Measurements from ENCODE around the gene IRAK1.

The IRAK1 gene

DNA sequence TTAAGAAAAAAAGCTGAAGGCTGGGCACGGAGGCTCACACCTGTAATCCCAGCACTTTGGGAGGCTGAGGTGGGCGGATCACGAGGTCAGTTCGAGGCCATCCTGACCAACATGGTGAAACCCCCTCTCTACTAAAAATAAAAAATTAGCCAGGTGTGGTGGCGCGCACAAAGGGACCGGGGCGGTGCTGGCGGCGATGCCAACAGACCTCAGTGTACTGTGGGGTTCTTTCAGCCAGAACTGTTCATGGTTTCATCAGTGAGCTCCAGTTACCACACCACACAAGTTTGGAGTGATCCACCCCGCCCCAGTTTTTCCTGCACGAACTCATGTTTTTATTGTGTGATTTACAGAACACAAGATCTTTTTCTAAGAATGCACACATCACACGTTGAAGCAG, 21.2 kb upstream of the IRAK1 start:
- no peak for DNase-seq (ENCODE audit: low read depth, low spot score)

- no peak for DNase-seq (ENCODE audit: low read depth, low spot score)
These were observed 20.6 kb upstream of the IRAK1 start for GRCh38 chrX:154040307-154040756.

GRCh38 chrX:154039577-154039976, 19.9 kb upstream of the IRAK1 start:
- DNase-seq (ENCODE audit: low read depth, low spot score) = no peak

- no peak for DNase-seq (ENCODE audit: low read depth, low spot score)
These were observed 19.0 kb upstream of the IRAK1 start for GRCh38 chrX:154038656-154039055.

DNA sequence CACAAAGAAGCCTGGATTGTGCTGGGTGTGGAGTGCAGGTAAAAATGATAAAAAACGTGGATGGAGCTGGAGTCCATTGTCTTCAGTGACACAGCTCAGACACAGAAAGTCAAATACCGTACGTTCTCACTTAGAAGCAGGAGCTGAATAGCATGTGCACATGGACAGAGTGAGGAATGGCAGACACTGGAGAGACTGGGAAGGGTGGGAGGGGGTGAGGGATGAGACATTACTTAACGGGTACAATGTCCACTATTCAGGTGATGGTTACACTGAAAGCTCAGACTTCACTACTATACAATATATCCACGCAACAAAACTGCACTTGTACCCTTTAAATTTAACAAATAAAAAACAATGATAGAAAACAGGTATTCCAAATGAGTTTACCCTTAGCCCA, 18.1 kb upstream of the IRAK1 start:
- DNase-seq (ENCODE audit: low read depth, low spot score) = no peak

GRCh38 chrX:154036513-154036912, 16.8 kb upstream of the IRAK1 start:
- no peak for DNase-seq (ENCODE audit: low read depth, low spot score)

- no peak for DNase-seq (ENCODE audit: low read depth, low spot score)
These were observed 14.1 kb upstream of the IRAK1 start for GRCh38 chrX:154033848-154034247.

- no peak for DNase-seq (ENCODE audit: low read depth, low spot score)
These were observed 13.0 kb upstream of the IRAK1 start for GRCh38 chrX:154032653-154033052.

- DNase-seq (ENCODE audit: low read depth, low spot score) = no peak
These were observed 12.5 kb upstream of the IRAK1 start for GRCh38 chrX:154032160-154032559.

DNA sequence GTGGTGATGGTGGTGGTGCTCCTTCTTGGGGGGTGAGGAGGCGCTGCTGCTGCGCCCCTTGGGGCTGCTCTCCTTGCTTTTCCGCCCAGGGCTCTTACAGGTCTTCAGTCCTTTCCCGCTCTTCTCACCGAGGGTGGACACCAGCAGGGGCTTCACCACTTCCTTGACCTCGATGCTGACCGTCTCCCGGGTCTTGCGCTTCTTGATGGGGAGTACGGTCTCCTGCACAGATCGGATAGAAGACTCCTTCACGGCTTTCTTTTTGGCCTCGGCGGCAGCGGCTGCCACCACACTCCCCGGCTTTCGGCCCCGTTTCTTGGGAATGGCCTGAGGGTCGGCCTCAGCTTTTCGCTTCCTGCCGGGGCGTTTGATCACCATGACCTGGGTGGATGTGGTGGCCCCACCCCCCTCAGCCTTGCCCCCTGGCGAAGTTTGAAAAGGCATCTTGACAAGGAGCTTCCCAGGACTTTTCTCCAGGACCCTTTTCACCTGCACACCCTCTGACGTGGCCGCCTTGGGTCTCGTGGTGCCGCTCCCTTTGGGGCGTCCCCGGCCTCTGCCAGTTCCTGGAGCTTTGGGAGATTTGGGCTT, 11.1 kb upstream of the IRAK1 start:
- no peak for DNase-seq (ENCODE audit: low read depth, low spot score)

DNA sequence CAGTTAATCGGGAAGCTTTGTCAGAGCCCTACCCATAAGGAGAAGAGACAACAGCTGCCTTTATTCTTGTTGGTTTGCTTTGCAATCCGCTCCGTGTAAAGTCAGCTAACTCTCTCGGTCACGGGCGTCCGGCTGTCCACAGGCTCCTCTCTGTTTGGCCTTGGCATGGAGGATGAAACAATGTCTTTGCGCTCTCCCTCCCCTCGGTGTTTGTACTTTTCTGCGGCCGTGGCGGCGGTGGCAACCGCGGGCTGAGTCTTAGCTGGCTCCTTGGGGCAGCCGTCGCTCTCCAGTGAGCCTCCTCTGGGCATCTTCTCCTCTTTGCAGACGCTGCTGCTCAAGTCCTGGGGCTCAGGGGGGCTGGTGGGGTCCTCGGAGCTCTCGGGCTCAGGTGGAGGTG, 10.6 kb upstream of the IRAK1 start:
- DNase-seq (ENCODE audit: low read depth, low spot score) = no peak

DNA sequence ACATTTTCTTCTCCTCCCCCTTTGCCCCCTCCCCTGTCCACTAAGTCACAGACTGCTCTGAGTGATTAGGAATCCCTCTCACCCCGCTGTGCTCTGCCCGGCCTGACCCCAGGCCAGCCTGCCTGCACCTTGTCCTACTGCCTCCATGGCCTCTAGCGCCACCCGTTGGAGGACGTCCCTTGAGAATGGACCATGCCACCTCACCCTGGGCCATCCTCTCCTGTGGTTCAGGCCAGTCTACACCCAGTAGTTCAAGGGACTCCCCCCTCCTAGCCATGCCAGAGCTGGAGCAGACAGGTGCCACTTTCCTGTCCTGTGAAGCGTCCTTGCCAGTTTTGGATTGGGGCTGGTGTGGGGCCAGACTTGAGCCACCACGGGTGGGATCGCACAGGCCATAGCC, 9.7 kb upstream of the IRAK1 start:
- no peak for DNase-seq (ENCODE audit: low read depth, low spot score)

- no peak for DNase-seq (ENCODE audit: low read depth, low spot score)
These were observed 8.9 kb upstream of the IRAK1 start for GRCh38 chrX:154028502-154029184.

DNA sequence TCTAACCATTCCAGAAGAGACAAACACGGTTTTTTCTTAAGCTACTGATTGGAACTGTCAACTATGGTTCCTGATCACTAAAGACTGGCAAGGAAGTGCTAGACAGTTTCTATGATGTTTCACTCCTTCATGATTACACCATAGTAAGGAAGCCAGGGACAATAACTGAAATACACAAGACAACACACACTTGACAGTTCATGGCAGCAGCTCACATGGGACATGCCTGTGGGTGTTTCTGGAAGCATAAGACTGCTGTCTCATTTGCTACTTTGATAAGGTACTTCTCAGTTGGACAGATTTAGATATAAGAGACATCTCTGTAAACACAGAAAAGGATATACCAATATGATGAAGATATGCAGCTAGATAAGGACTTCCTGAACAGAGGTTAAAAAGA, 8.3 kb upstream of the IRAK1 start:
- DNase-seq (ENCODE audit: low read depth, low spot score) = no peak

DNA sequence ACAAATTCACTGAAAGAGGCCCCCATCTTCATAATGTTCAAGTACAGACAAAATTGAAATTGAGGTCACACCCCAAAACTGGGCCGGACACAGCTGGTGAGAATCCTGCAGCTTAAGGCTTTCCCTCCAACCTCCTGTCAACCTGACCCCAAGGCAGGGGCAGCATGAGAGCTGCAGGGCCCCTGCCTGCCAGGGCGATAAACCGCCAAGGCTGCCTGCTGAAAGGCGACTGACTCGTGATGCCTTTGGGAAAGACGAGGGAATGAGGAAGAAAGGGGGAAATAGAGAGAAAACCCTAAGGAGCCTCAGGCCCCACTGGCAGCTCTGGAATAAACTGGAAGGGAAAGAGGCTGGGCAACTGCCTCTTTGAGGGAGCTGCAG, 7.3 kb upstream of the IRAK1 start:
- DNase-seq (ENCODE audit: low read depth, low spot score) = no peak

DNA sequence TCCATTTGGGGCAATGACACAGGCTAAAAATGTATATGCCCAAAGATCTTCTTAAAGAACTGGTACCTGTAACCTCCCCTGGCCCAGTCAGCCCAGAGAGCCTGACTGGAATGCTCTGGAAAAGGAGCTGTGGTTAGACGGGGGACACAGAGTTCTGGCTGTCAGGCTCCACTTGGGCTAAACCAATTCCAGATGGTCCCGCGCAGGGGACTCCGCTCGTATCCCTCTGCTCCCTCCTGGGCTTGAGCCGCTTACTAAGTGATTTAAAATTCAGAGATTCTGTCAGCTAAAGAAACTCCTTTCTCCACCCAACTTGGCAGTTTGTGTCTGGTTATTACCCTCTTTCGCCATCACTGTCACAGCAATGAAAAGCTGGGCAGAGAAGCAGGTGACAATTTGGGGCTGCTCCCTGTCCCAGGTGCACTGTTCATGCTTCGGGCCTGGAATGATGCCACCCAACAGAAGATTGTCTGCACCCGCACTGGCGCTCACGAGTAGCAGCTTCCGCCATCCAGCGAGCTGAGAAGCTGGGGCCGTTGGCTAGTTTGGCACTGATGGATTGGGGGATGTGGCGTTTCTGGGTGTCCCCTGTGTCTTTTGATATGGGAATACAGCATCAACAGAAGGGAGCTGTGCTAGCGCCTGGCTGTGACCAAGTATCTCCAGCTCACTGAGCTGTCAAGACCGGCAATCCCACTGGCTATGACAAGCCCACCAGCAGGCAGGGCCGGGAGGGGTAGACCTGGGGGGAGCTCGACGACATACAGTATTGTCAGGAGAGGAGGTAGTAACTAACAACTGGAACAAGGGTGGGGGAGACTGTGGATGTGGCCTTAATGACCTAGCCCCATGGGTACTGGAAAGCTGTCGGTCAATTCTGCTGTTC, 6.7 kb upstream of the IRAK1 start:
- DNase-seq (ENCODE audit: low read depth, low spot score) = no peak

DNA sequence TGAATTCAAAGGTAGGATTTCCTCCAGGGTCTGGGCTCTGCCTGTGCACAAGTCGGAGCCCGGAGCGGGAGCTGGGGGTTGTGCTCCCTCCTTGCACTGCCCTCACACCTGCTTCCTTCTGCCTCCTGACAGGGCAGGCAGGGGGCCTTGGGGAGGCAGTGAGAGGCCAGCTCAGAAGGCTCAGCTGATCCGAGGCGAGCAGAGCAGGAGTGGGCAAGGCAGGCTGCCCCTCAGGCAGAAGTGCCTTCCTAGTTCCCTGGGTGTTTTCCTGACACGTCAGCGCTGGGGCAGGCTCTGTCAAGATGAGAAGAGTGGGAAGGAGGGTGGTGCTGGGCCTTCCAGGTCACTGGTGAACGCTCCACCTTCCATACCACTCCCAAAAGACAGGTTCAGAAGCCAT, 5.5 kb upstream of the IRAK1 start:
- no peak for DNase-seq (ENCODE audit: low read depth, low spot score)

DNA sequence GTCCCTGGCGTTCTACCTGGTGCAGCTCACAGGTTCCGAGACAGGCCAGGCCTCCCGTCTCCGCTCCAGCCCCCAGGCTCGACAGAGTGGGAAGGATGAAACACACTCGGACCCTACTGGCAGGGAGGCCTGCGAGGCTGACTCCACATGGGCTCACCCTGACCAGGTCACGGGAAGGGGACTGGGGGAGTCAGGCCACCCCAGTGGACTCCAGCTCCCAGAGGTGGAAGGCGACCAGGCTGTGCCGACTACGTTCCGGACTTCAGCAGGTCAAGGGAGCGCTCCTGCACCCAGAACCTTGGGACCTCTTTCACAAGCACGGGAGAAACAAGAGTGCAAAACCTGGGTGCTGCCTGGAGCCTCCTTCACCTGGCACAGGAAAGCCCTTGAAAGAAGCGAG, 4.6 kb upstream of the IRAK1 start:
- DNase-seq (ENCODE audit: low read depth, low spot score) = no peak

DNA sequence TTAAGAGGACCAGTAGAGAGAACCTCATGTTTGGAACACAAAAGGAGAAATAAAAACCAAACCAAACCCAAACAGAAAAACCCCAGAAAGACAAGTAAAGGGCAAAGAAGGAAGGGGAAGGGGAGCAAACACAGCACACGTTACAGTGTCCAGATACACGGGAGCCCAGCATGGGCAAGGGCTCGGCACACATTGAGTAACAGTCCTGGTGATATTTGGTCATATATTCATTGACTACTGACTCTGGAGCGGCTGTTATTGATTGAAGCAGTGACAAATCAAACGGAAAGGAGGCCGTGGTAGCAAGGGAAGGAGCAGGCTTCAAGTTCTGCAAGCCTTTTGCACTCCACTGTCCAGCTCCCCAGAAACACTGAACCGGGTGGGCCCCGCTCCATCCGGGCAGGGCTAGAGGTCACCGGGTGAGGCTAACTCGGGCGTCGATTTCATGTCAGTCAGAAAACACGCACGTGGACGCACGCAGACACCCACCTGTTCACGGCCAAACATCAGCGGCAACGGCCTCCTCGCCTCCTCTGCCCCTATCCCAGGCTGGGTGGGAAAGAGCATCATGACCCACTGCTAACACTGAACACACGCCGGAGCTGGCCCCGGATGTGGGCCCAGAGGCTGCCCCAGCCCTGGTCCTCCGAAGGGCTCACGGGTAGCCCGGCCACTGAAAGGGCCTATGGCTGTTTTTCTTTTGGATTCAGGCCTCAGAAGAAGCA, 3.7 kb upstream of the IRAK1 start:
- DNase-seq (ENCODE audit: low read depth, low spot score) = no peak

GRCh38 chrX:154022108-154022507, 2.4 kb upstream of the IRAK1 start:
- DNase-seq (ENCODE audit: low read depth, low spot score) = no peak

- no peak for DNase-seq (ENCODE audit: low read depth, low spot score)
These were observed 1.5 kb upstream of the IRAK1 start for GRCh38 chrX:154021131-154021611.

DNA sequence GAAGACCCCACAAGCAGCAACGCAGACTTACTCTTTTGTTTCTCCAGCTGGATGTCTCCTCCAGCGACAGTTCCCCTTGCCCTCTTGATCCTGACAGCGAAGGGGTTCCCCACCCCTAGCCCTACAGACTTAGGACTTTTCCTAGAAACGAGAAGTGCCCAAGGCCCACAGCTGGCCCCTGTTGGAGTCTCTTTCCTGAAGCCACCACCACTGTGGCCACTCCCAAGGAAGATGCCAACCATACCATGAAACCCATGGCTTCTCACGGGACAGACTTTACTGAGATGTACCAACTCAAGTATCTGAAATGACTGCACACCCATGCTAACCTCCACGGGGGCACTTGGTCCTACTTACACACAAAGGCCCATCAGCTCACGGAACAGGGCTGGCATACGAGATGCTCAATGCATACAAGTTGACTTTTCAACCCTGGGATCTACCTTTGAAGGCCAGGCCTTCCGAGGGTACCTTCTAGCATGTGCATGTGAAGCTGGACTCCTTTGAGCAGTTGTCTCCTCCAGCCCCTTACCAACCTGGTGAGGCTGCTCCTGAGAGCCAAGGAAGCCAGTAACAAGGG, 924 bp upstream of the IRAK1 start:
- no peak for DNase-seq (ENCODE audit: low read depth, low spot score)
